Measurements from ENCODE around the gene CCDC175.

CCDC175 gene

DNA sequence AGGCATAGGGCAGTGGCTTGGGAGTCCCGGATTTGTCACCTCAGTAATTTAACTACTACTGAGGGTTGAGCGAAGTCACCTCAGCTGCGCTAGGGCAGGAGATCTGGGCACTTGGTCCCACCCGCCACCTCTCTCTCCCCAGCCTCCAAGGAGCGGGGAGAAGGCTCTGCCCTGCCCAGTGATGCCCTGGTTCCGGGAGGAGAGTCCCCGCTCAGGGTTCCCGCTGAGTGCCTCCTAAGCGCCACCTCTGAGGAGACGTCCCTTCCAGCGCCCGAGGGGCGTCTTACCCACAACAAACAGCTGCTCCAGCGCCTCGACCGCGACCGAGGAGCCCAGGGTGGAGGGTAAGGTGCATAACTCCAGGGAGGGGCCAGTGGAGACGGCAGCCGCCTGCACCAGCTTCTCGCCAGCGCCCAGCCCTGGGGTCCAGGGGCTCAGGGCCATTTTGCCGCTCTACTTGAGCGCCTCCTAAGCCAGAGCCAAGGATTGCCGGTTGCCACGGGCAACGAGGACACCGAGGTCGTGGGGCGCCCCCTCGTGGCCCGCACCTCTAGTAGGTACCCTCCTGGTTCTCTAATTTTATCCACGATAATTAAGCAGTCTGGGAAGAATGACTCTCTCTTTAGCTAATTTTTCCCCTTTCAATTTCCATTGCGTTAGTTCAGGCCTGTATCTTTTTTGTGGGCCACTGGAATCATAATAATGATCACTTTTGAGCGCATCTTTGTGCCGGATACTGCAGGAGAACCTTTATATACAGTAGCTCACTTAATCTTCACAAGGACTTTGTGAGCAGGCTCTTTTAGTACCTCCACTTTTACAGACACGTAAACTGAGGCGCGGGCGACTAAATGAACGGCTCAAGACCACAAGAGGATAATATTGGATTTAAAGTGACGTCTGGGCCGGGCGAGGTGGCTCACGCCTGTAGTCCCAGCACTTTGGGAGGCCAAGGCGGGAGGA is at the start of gene CCDC175:
CCDC175 (minus strand) TSS at position 481 of the 963 bp plus-strand sequence; CDS start at position 444, 37 bp downstream.
- TF ChIP-seq ZNF274 (IDR thresholded peaks at IDR 0.05; ENCODE audit: low read depth, low read length): no peak
- H3K4me3 ChIP-seq (ENCODE audit: low read length): peak within 1 kb of the TSS; percentile 53; the same call in 1 of the 2 replicates

DNA sequence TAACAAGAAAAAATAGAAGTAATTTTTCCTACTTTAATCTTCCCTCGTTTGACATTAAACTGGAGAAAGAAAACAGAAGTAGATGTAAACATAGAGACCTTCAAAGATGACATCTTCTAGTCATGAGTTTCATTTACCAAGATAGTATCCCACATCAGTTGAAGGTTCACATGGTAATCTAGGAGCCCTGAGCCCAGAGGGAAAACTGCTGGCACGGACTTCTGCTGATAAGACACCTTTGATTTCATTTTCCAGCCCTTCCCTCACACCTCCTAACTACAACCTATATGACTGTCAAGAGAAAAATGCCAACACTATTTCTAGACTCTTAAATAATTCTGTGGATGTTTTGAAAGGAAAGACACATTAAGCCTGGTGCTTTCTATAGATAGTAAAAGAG is 46.0 kb upstream of the CCDC175 start:
- no peak overlapping the region for H3K4me3 ChIP-seq (ENCODE audit: low read length)
- TF ChIP-seq ZNF274 (IDR thresholded peaks at IDR 0.05; ENCODE audit: low read depth, low read length): no peak

DNA sequence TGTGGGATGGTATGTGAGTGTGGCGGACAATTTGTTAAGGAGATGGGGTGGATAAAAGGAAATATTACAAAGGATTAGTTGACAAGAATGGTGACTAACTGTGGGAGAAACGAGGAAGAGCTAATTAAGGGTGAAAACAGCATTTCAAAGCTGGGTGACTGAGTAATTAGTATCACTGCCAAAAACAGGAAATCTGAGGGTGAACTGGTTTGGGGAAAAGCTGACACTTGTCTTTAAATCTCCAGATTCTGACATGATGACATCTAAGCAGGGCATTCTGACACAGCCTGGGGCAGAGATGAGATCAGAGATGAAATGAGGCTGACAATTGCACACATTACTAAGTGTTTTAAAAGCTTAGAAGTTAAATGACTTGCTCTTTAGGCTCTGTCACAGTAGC is 42.4 kb upstream of the CCDC175 start:
- no peak overlapping the region for H3K4me3 ChIP-seq (ENCODE audit: low read length)

DNA sequence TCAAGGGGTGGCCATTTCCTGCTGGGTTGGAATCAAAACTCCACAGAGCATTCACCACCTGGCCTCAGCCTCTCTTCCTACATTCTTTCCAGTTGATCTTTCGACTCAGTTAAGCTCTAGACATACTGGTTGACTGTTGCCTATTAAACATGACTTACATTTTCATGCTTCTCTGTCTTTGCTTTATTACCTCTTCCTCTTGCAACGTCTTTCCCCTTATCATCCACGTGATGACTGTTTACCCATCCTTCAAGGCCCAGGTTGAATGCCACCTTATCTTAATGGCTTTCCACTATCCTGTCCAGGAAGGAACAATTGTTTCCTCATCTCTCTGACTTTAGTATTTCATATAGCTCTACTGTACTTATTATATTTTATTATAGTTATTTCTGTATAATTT is 24.4 kb upstream of the CCDC175 start:
- no peak overlapping the region for H3K4me3 ChIP-seq (ENCODE audit: low read length)
- TF ChIP-seq ZNF274 (IDR thresholded peaks at IDR 0.05; ENCODE audit: low read depth, low read length): no peak

More for the DNA sequence above, 42.4 kb upstream of the CCDC175 start:
- TF ChIP-seq ZNF274 (IDR thresholded peaks at IDR 0.05; ENCODE audit: low read depth, low read length): no peak

DNA sequence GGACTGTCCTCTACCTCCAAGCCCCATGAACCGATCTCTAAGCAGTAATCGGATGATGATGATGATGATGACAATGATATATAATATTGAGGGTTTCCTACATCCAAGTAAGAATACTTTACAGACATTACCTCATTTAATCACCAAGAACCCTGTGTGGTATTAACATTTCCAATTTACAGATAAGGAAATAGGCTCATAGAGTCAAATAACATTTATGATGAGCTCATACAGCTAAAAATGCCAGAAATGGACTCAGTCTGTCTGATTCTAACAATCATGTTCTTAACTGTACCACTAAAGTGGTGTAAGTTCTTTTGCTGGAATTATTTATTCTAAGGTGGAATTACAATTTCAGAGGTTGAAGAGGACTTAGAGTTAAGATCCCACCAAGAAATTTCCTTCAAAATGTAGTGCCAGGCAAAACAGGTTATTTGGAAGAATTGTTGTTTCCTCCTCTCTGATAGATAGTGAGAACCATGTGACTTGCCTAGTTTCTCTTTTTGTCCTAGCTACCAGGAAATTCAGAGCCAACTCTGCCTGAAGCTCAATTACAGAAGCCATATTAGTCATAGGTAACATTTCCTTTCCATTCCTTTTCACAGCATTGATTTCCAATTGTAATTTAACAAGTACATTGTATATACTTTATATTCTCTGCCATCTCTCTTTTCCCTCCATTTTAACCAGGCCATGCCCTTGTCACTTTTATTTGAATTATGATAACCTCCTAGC is 23.8 kb upstream of the CCDC175 start:
- H3K4me3 ChIP-seq (ENCODE audit: low read length): no peak overlapping the region
- TF ChIP-seq ZNF274 (IDR thresholded peaks at IDR 0.05; ENCODE audit: low read depth, low read length): no peak

DNA sequence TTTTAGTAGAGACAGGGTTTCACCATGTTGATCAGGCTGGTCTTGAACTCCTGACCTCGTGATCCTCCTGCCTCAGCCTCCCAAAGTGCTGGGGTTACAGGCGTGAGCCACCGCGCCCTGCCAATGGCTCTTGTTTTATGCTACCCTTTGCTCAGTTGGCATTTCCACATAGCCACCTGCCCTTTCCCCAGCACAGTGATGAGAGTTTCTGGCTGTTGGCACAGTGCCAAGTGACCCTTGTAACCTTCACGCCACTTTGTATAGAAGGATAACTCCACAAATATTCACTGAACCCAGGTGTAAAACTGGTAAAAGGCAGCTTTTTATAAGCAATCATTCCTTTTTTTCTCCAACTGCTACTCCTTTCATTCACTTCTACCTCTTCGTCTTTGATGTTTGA is 18.5 kb upstream of the CCDC175 start:
- TF ChIP-seq ZNF274 (IDR thresholded peaks at IDR 0.05; ENCODE audit: low read depth, low read length): no peak
- no peak overlapping the region for H3K4me3 ChIP-seq (ENCODE audit: low read length)

DNA sequence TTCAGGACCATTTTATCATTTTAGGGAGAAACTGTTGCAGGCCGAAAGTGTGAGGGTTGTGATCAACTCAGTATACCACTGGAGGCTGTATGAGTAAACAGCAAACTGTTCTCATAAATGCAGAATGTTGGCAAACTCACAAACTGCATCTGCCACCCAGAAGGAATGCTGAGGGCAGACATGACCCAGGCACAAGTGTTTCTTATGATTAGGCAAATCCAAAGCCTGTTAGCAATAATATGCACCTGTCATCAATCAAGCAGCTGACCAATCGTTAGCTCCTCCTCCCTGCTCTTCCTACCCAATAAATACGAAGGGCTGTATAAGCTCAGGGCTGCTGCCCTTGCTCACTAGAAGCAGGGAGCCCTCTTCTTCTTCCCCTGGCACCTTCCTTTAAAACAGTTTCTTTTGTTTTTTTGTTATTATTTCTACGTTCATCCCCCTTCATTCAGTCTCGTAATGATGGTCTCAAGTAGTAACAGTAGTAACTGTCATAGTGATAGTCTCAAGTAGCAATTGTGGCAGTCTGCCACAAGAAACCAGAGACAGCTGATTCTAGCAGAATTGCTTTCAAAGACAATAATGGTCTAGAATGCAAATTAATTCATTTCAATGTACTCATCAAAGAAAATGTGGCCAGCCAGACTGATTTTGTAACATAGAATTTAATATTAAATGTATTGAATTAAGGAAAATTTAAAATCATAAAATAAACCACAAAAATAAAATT is 15.2 kb upstream of the CCDC175 start:
- TF ChIP-seq ZNF274 (IDR thresholded peaks at IDR 0.05; ENCODE audit: low read depth, low read length): no peak
- no peak overlapping the region for H3K4me3 ChIP-seq (ENCODE audit: low read length)

DNA sequence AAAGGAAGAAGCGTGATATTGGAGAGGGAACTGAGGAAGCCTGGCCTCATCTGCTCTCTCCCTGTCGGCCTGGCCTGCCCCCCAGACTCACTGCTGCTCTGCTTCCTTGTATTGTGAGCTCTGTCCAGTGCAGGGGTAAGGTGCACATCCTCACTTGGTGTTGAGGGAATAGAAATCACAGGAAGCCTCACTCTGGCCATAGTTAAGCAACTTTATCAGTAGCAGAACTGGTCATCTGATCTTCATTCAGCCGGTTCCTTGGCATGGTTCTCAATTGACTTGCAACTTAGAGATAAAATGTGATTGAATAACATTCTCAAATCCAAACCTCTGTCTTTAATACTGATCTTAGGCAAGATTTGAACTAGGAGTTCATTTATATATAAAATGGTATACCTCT is 11.5 kb upstream of the CCDC175 start:
- no peak overlapping the region for H3K4me3 ChIP-seq (ENCODE audit: low read length)
- TF ChIP-seq ZNF274 (IDR thresholded peaks at IDR 0.05; ENCODE audit: low read depth, low read length): no peak

DNA sequence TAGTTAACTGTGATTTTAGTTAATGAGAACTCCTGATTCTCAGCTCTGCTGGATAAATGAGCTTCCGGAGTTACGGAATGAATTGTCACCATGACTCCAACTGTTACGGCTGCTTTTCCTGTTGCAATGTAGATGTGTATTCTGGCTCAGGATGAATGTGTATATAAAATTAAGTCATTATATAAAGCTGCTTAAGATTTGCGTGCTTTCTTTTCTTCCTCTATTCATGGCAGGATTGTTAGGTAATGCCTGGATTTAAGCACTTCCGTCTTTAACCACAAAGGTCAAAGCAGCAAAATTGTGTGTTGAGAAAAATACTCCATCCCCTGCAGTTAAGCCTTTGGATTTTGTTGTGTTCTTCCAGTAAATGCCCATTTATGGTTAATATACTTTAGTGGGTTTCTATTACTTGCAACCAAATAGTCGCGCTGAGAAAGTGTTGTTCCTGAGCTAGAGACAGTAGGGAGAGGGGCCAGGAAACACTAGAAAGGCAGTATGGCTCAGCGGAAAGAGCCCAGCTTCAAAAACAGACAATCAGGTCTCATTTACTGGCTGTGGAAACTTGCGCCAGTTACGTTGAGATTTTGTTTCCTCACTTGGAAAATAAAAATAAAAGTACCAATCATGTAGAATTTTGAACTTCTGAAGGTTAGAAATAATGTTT is 9.4 kb upstream of the CCDC175 start:
- no peak overlapping the region for H3K4me3 ChIP-seq (ENCODE audit: low read length)
- TF ChIP-seq ZNF274 (IDR thresholded peaks at IDR 0.05; ENCODE audit: low read depth, low read length): no peak

DNA sequence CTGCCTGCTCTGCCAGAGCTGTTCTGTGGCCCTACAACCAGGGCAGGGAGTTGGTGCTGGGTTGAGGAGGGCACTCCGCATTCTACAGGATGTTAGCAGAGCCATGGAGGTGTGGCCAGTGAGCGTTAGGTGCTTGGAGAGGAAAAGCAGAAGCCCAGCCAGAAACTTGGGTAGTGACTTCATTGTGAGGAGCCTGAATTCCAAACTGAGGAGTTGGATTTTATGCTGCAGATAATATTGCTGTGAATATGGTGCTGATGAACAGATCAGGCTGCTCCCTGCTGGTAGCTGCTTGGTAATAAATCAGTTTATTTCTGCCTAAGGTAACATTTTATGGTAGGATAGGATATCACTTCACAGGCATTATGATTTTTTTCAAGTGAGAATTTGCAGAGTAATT is 7.1 kb upstream of the CCDC175 start:
- H3K4me3 ChIP-seq (ENCODE audit: low read length): no peak overlapping the region
- TF ChIP-seq ZNF274 (IDR thresholded peaks at IDR 0.05; ENCODE audit: low read depth, low read length): no peak

DNA sequence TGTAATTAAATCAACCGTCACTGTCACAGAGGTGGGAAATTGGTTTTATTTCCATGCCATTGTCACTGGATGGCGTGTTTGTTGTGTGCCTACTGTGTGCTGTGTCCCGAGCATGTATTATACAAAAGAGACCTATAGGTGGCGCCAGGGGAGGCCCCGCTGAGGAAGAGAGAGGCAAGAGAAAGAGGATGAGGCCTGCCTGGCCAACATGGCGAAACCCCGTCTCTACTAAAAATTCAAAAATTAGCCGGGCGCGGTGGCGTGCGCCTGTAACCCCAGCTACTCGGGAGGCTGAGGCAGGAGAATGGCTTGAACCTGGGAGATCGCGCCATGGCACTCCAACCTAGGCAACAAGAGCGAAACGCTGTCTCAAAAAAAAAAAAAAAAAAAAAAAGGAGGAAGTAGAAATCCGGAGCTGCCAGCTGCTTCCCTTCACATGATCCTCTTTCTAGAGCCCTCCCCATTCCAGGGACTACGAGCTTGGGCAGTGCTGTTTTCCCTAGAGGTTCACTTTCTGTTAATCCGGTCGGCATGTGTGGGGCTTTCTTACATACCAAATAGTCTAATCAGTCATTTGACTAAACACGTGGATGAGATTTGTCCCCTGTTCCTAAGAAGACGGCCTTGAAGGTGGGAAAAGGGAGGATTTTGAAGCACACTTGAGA is 6.4 kb upstream of the CCDC175 start:
- H3K4me3 ChIP-seq (ENCODE audit: low read length): no peak overlapping the region
- no peak for TF ChIP-seq ZNF274 (IDR thresholded peaks at IDR 0.05; ENCODE audit: low read depth, low read length)

DNA sequence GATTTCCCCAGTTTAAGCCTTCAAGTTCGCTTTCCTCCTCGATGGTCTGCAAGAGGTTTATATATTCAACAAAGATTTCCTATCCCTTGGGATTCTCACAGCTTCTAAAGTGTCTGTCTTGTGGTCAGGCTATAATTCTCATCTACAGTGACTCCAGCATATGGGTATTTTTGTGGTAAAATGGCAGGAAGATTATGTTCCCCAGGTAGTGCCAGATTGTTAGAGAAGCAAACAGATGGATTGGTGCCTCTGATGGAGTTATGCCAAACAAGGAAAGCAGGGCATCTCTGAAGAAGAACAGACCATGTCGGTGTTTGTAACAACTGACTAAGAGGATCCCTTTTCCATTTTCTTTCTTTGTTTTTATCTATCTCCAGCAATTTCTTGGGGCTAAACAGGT is 5.5 kb upstream of the CCDC175 start:
- H3K4me3 ChIP-seq (ENCODE audit: low read length): no peak overlapping the region
- no peak for TF ChIP-seq ZNF274 (IDR thresholded peaks at IDR 0.05; ENCODE audit: low read depth, low read length)

DNA sequence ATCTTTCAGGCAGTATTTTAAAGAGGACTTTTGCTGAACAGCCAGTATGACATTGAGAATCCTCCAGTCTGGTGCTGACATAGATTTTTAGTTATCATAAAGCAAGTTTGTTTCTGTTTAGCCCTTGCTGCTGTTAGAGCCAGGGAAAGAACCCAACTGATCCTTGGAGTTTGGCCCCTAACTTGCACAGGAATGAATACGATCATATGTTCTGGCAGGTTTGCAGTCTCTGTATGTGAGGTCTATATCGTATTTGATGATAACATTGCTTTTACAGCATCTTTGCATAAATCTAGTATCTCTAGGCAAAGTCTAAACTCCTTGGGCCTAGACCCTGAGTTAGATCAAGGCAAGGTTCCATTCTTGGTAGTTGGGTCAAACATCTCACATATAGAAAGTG is 4.3 kb upstream of the CCDC175 start:
- no peak overlapping the region for H3K4me3 ChIP-seq (ENCODE audit: low read length)

More for the DNA sequence above, 4.3 kb upstream of the CCDC175 start:
- no peak for TF ChIP-seq ZNF274 (IDR thresholded peaks at IDR 0.05; ENCODE audit: low read depth, low read length)

Data from GM08714 (cell line).